ENCODE measurements around the gene FGF21.
"Not testable (repeated sequence)": the region's sequence is repeated elsewhere in the genome, so short reads cannot be mapped to it uniquely, and the experiment has no call there.

The FGF21 gene

DNA sequence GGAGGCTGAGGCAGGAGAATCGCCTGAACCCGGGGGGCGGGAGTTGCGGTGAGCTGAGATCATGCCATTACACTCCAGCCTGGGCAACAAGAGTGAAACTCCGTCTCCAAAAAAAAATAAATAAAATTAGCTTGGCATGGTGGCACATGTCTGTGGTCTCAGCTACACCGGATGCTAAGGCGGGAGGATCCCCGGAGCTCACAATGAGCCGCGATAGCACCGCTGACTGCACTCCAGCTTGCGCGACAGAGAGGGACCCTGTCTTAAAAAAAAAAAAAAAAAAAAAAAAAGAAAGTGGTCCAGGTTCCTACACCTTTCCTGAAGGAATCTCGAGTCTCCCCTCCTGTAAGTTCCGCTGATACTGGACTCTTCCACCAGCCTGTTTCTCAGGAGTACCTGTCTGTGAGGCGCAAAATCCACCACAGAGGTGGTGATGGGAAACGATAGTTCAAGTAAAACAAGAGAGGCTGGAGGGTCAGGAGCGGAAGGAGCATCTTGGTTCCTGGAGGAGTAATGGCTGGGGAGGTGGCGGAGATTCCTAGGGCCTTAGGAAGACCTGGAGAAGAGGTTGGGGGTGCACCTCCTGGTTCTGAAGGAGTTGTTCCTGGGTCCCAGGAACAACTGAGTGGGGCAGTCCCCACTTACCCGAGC, 3.4 kb upstream of the FGF21 start:
- no peak for DNase-seq (ENCODE audit: low read depth in 2 of 2, low spot score in 1 of 2)

DNA sequence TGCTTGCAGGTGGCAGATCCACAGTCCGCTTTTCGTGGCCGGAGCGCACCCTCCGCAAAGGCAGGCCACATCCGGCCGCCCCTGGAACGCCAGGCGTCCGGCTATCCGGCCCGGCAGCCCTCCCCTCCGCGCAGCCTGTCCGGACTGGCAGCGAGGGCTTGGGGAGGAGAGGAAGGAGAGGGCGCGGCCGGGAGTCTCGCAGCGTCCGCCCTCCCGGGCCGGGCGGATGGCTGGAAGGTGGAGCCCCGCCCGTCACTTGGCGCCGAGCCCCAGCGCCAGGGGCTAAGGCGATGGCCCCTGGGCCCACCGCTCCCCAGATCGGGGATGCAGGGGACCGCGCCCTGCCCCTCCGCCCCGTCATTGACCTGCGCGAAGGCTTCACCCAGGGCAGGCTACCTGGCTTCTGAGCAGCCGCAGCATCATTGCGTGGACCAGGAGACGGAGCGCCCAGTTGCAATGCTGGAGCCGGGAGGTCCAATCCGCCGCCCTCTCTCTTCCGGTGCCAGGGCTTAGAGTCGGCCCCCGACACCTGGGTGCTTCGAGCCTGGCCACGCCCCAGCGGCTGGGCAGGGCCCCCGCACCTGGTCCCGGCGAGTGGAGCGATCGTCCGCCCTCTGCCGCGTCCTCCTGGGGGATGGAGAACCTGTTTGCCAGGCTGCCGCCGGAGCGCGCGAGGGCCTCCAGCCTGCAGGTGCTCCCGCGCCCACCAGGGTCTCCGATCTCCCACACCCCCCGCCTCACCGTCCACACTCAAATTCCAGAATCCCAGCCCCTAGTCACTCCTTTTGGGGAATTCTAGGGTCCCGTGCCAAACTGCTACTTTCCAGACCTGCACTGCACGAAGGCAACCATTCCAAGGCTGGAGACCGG, 2.6 kb upstream of the FGF21 start, which contains the start of gene FUT1:
Gene FUT1, minus strand, starts transcription at position 146 of the 870 bp plus-strand sequence. CDS start 1,360 bp downstream, outside the sequence.
- DNase-seq (ENCODE audit: low read depth in 2 of 2, low spot score in 1 of 2), result no peak

GRCh38 chr19:48755787-48756186, 463 bp downstream of the FGF21 start:
- DNase-seq (ENCODE audit: low read depth in 2 of 2, low spot score in 1 of 2), result no peak

DNA sequence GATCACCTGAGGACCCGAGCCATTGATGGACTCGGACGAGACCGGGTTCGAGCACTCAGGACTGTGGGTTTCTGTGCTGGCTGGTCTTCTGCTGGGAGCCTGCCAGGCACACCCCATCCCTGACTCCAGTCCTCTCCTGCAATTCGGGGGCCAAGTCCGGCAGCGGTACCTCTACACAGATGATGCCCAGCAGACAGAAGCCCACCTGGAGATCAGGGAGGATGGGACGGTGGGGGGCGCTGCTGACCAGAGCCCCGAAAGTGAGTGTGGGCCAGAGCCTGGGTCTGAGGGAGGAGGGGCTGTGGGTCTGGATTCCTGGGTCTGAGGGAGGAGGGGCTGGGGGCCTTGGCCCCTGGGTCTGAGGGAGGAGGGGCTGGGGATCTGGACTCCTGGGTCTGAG, 888 bp downstream of the FGF21 start:
- DNase-seq (ENCODE audit: low read depth in 2 of 2, low spot score in 1 of 2), result no peak

- no peak for DNase-seq (ENCODE audit: low read depth in 2 of 2, low spot score in 1 of 2)
Measured at GRCh38 chr19:48756686-48757085, 1.4 kb downstream of the FGF21 start.

DNA sequence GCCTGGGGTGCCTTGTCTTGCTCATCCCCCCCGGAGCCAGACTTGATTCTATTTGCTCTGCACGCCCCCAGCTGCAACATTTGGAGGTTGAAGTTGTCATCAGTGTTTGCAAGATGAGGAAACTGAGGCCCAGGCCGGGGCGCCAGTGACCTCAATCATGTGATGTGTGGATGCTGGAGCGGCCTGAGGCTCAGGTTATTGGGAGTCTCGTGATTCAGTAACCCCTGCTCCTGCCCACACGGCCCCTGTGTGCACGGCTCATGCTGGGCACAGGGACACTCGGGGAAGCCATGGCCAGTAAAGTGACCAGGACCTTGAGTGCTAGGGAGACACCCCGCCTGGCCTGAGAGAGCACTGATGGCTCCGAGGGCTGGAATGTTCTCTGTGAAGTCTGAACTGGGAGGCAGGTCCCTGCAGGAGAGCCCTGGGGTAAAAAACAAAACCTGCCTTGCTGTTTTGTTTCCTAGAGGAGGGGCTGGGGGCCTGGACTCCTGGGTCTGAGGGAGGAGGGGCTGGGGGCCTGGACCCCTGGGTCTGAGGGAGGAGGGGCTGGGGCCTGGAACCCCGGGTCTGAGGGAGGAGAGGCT, 1.9 kb downstream of the FGF21 start:
- no peak for DNase-seq (ENCODE audit: low read depth in 2 of 2, low spot score in 1 of 2)

DNA sequence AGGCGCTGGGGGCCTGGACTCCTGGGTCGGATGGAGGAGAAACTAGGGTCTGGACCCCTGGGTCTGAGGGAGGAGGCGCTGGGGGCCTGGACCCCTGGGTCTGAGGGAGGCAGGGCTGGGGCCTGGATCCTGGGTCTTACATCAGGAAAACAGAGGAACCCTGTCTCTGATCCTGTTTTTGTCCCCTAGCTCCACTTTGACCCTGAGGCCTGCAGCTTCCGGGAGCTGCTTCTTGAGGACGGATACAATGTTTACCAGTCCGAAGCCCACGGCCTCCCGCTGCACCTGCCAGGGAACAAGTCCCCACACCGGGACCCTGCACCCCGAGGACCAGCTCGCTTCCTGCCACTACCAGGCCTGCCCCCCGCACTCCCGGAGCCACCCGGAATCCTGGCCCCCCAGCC, 2.4 kb downstream of the FGF21 start:
- no peak for DNase-seq (ENCODE audit: low read depth in 2 of 2, low spot score in 1 of 2)

DNA sequence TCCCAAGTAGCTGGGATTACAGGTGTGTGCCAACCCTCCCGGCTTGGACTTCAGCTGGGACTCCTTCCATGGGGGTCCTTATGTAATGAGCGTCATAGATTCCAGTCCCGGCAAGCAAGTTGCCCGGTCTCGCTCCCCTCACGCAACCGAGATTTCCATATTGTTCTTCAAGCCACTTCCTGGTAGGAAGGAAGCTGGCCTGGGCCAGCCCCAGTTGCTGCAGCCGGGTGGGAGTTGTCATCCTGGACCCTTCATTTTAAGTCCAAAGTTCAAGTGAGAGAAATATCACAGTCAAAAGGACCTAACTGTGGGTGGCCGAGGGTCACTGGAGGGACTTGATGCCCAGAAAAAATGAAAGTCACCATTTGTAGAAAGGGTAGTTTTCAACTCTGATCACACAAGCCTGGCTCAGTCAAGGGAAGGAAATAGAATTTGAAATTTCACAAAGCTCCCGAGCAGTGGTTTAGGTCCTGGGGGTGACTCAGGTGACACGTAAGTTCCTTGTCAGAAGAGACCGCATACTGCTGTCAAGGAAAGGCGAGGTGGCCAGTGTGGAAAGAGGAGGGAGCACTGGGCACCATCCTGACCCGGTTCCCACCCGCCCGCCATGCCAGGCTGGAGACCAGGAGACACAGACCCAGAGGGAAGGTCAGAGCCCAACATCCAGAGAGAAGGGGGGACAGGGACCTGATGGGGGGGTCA, 5.3 kb downstream of the FGF21 start:
- DNase-seq (ENCODE audit: low read depth in 2 of 2, low spot score in 1 of 2), result no peak

- not testable (repeated sequence) for DNase-seq (ENCODE audit: low read depth in 2 of 2, low spot score in 1 of 2)
Measured at GRCh38 chr19:48765816-48766215, 10.5 kb downstream of the FGF21 start.

GRCh38 chr19:48768171-48768753, 12.9 kb downstream of the FGF21 start:
- not testable (repeated sequence) for DNase-seq (ENCODE audit: low read depth in 2 of 2, low spot score in 1 of 2)

DNA sequence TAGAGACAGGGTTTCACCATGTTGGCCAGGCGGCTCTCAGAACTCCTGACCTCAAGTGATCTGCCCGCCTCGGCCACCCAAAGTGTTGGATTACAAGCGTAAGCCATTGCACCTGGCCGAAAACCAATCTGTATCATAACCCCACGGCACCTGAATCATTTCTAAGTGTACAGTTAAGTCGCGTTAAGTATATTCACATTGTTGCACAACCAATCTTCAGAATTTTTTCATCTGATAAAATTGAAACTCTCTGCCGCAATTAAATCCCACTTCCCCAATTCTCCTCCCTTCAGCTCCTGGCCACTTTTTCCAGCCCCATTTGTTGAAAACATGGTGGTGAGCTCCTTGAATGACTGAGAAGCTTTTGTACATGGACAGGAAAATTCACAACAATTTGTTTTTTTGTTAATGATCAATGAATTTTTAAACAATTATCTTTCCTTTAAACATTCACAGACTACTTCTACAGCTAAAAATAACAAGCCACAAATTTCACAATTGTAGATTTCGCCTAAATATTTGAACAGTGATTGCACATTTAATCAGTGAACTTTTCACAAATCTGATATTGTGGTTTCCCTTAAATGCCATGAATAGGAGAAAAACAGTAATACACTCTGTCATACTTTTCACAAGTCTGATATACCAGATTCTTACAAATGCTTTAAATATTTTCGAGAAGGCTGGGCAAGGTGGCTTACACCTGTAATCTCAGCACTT, 13.8 kb downstream of the FGF21 start:
- DNase-seq (ENCODE audit: low read depth in 2 of 2, low spot score in 1 of 2), result no peak

- no peak for DNase-seq (ENCODE audit: low read depth in 2 of 2, low spot score in 1 of 2)
Measured at GRCh38 chr19:48770266-48770665, 14.9 kb downstream of the FGF21 start.

GRCh38 chr19:48770734-48771472, 15.6 kb downstream of the FGF21 start:
- DNase-seq (ENCODE audit: low read depth in 2 of 2, low spot score in 1 of 2), result no peak

DNA sequence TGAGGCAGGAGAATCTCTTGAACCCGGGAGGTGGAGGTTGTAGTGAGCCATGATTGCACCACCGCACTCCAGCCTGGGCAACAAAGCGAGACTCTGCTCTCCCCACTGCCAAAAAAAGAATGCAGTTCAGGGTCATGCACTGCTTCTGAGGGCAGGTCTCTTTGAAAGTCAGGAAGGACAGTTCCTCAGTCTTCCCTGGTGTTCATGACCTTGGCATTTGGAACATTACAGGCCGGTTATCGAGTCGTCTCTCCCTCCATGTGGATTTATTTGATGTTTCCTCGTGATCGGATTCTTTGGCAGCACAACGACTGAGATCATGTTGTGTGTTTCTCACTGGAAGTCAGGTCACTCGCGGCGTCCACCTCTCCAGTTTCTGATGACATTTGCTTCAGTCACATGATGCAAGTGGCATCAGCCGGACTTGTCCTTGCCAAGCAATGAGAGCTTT, 17.2 kb downstream of the FGF21 start:
- no peak for DNase-seq (ENCODE audit: low read depth in 2 of 2, low spot score in 1 of 2)

DNA sequence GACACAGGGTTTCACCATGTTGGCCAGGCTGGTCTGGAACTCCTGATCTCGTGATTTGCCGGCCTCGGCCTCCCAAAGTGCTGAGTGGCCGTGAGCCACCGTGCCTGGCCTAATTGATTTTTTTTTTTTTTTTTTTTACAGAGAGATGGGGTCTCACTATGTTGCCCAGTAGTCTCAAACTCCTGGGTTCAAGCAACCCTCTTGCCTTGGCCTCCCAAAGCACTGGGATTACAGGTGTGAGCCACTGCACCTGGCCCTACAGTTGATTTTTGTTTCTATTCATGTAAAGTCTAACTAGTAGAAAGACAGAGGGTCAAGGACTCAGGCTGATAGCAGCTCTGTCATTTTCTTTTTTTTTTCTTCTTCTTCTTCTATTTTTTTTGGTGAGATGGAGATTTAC, 21.8 kb downstream of the FGF21 start:
- DNase-seq (ENCODE audit: low read depth in 2 of 2, low spot score in 1 of 2), result no peak

DNA sequence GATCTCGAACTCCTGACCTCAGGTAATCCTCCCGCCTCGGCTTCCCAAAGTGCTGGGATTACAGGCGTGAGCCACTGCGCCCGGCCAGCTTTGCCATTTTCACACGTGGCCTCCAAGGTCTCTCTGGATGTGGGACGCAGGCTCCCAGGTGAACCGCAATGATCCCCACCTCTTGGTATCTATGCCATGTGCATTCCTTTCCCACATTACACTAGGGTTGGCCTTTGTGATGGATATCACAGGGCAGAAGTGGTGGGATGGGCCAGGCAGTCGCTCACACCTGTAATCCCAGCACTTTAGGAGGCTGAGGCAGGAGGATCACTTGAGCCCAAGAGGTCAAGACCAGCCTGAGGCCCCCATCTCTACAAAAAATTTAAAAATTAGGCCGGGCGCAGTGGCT, 22.4 kb downstream of the FGF21 start:
- DNase-seq (ENCODE audit: low read depth in 2 of 2, low spot score in 1 of 2), result no peak

GRCh38 chr19:48779636-48780035, 24.3 kb downstream of the FGF21 start:
- no peak for DNase-seq (ENCODE audit: low read depth in 2 of 2, low spot score in 1 of 2)

DNA sequence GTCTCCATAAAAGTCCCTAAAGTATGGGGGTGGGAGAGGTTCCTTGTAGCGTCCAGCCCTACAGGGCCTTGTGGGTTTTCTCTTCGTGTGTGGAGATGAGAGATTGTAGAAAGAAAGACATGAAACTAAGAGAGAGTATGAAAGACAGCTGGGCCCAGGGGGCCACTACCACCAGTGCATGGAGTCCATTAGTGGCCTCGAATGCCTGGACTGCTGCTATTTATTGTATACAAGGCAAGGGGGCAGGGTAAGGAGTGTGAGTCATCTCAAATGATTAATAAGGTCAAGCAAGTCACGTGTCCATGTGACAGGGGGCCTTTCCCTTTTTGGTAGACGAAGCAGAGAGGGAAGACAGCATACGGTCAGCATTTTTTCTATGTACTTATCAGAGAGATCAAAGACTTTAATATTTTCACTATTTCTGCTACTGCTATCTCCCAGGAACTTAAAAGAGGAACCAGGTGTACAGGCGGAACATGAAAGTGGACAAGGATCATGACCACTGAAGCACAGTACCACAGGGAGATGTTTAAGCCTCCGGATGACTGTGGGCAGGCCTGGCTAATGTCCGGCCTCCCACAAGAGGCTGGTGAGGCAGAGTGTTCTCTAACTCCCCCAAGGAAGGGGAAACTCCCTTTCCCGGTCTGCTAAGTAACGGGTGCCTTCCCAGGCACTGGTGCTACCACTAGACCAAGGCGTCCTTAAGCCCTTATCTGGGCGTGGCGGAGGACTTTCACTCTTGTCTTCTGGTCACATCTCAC, 25.5 kb downstream of the FGF21 start:
- DNase-seq (ENCODE audit: low read depth in 2 of 2, low spot score in 1 of 2), result no peak

- DNase-seq (ENCODE audit: low read depth in 2 of 2, low spot score in 1 of 2), result no peak
Measured at GRCh38 chr19:48784527-48784926, 29.2 kb downstream of the FGF21 start.
